A549 (cell line): ENCODE measurements around the gene STK11IP. TPM values are rescaled to one million over a fixed set of nuclear protein-coding genes. Genes with fewer than 3 reads are reported as not detected.

Experiments used
- ATAC-seq, 2 experiments: fragments of 200-7000 bp in 1 of 2; fragments of >200 bp in 1 of 2; cut with Nextera tagmentation in 1 of 2; cut with Tn5 transposase in 1 of 2; 3 replicates each; pipeline versions ENCODE4 v1.8.0 to v1.9.1; 2018 to 2020; ENCODE audit warnings: mild to moderate bottlenecking in 1 of 2, moderate library complexity in 1 of 2
- CTCF ChIA-PET: fragments of 300-600 bp; sonication (Branson Sonifier 250); formaldehyde crosslinking; extraction: SDS; loops from one replicate; lab custom pipeline; 2021; ENCODE audit warnings: antibody characterized with exemption, inconsistent platforms; lab: Yijun Ruan, JAX
- POLR2A ChIA-PET: fragments of 350-600 bp; formaldehyde crosslinking; extraction: SDS; loops from one replicate; lab custom pipeline; 2021; ENCODE audit warnings: antibody characterized with exemption, inconsistent platforms; lab: Yijun Ruan, JAX
- DNase-seq, 2 experiments: peaks; one replicate each; pipeline versions ENCODE4 v3.0.0 to v3.0.0-alpha.2; 2011 to 2016; ENCODE audit warnings: low read depth in 1 of 2, low spot score in 1 of 2
- FAIRE-seq: peaks from 2 replicates; lab custom pipeline; 2011; peaks lifted over from hg19 to GRCh38; lab: Jason Lieb, UNC
- H3K27ac ChIP-seq, 2 experiments: fragments of >200 bp; sonication (Bioruptor Twin); formaldehyde crosslinking; 3 replicates each; pipeline ENCODE4 v1.5.1; 2016 to 2017
- H3K4me1 ChIP-seq: fragments of >200 bp; sonication (Bioruptor Twin); formaldehyde crosslinking; 3 replicates; pipeline ENCODE4 v1.6.1; 2016
- H3K4me2 ChIP-seq: fragments of >200 bp; sonication (Bioruptor Twin); formaldehyde crosslinking; 3 replicates; pipeline ENCODE4 v1.6.1; 2016
- H3K4me3 ChIP-seq: fragments of >200 bp; sonication (Bioruptor Twin); formaldehyde crosslinking; 3 replicates; pipeline ENCODE4 v1.5.1; 2016
- H3K9me3 ChIP-seq: fragments of >200 bp; sonication (Bioruptor Twin); formaldehyde crosslinking; 3 replicates; pipeline ENCODE4 v1.6.1; 2016
- CHD4 ChIP-seq: fragments of 200-600 bp; sonication (generic); IDR thresholded peaks from 2 replicates; pipeline ENCODE4 v1.6.1; 2016; ENCODE audit warnings: antibody characterized with exemption, mild to moderate bottlenecking, borderline replicate concordance
- ESRRA ChIP-seq: fragments of 150-350 bp; IDR thresholded peaks from 2 replicates; pipeline ENCODE4 v1.6.1; 2014; ENCODE audit warnings: mild to moderate bottlenecking, low read length, borderline replicate concordance
- FOSB ChIP-seq: fragments of 250-450 bp; sonication (Bioruptor Pico); IDR thresholded peaks from 2 replicates; pipeline ENCODE4 v1.5.0; 2020; ENCODE audit warnings: mild to moderate bottlenecking, moderate library complexity
- FOXS1 ChIP-seq: fragments of 250-450 bp; sonication (Bioruptor Pico); IDR thresholded peaks from 2 replicates; pipeline ENCODE4 v1.5.0; 2020; ENCODE audit warnings: mild to moderate bottlenecking, moderate library complexity
- GATA3 ChIP-seq: IDR thresholded peaks from 2 replicates; pipeline ENCODE4 v1.6.1; 2012; ENCODE audit warnings: borderline replicate concordance
- HEYL ChIP-seq: fragments of 250-450 bp; sonication (Bioruptor Pico); IDR thresholded peaks from 2 replicates; pipeline ENCODE4 v1.8.0; 2021; ENCODE audit warnings: mild to moderate bottlenecking, moderate library complexity
- HOXB13 ChIP-seq: fragments of 250-450 bp; sonication (Bioruptor Pico); IDR thresholded peaks from 2 replicates; pipeline ENCODE4 v1.5.0; 2020; ENCODE audit warnings: low read depth, mild to moderate bottlenecking, moderate library complexity
- JUN ChIP-seq, 2 experiments: fragments of >200 bp; sonication (Bioruptor Twin); formaldehyde crosslinking; IDR thresholded peaks; 2 replicates in 1 of 2; 3 replicates in 1 of 2; pipeline ENCODE4 v1.6.1; 2016 to 2017
- JUNB ChIP-seq: fragments of >200 bp; sonication (Bioruptor Twin); formaldehyde crosslinking; IDR thresholded peaks from 2 replicates; pipeline ENCODE4 v1.6.1; 2016
- KDM1A ChIP-seq: fragments of 200-600 bp; sonication (generic); IDR thresholded peaks from 2 replicates; pipeline ENCODE4 v1.6.1; 2016; ENCODE audit warnings: low read depth, mild to moderate bottlenecking
- NPAS2 ChIP-seq: fragments of 250-450 bp; sonication (Bioruptor Pico); IDR thresholded peaks from 2 replicates; pipeline ENCODE4 v1.8.0; 2022; ENCODE audit warnings: mild to moderate bottlenecking, moderate library complexity, borderline replicate concordance
- RAD21 ChIP-seq, 2 experiments: fragments of >200 bp in 1 of 2; sonication (Bioruptor Twin) in 1 of 2; formaldehyde crosslinking in 1 of 2; IDR thresholded peaks in 1 of 2; conservative IDR thresholded peaks in 1 of 2; 2 replicates in 1 of 2; 3 replicates in 1 of 2; pipeline ENCODE4 v1.6.1; 2012 to 2018; ENCODE audit warnings: inconsistent platforms in 1 of 2
- REST ChIP-seq: fragments of 200-600 bp; sonication (generic); IDR thresholded peaks from 2 replicates; pipeline ENCODE4 v1.6.1; 2016; ENCODE audit warnings: antibody characterized with exemption, mild to moderate bottlenecking, moderate library complexity
- TFCP2L1 ChIP-seq: fragments of 250-450 bp; sonication (Bioruptor Pico); IDR thresholded peaks from 2 replicates; pipeline ENCODE4 v1.5.0; 2021; ENCODE audit warnings: mild to moderate bottlenecking
- TP53 ChIP-seq: fragments of 250-450 bp; sonication (Bioruptor Pico); IDR thresholded peaks from 2 replicates; pipeline ENCODE4 v1.5.0; 2021; ENCODE audit warnings: mild to moderate bottlenecking, moderate library complexity
- ZSCAN20 ChIP-seq: fragments of 250-450 bp; sonication (Bioruptor Pico); IDR thresholded peaks from 2 replicates; pipeline ENCODE4 v1.8.0; 2022; ENCODE audit warnings: mild to moderate bottlenecking, moderate library complexity
- WGBS: methylation state at CpG from one replicate; pipeline ENCODE4 v1.1.6; 2017; ENCODE audit errors: missing lambda C conversion rate; 5-methylcytosine and 5-hydroxymethylcytosine counted together
- polyA plus RNA-seq, 4 experiments: library from polyadenylated mRNA; depleted of rRNA in 3 of 4; stranded (reverse); fragments of >200 nt; fragmentation: RNase III in 1 of 4; extraction: RNeasy Plus Mini Kit Qiagen cat#74134 plus additional on column Dnase treatment in 1 of 4; gene quantifications; 2 replicates in 3 of 4; 3 replicates in 1 of 4; pipeline ENCODE4 v1.2.3, GENCODE V29; 2011 to 2017
- TF ChIP-seq, protein P1 (sequence below): fragments of >200 bp; sonication (Bioruptor Twin); formaldehyde crosslinking; IDR thresholded peaks from 3 replicates; pipeline ENCODE4 v1.6.1; 2016
- TF ChIP-seq, protein P2 (sequence below): IDR thresholded peaks from 2 replicates; pipeline ENCODE4 v1.6.1; 2012; ENCODE audit warnings: low read depth, borderline replicate concordance
- TF ChIP-seq, protein P3 (sequence below): fragments of >200 bp; sonication (Bioruptor Twin); formaldehyde crosslinking; IDR thresholded peaks from 3 replicates; pipeline ENCODE4 v1.5.1; 2016

The STK11IP gene
- polyA plus RNA-seq, 2 of the 4 experiments (the other 2 are of a cell fraction), result 13.3 to 18.8 TPM

DNA sequence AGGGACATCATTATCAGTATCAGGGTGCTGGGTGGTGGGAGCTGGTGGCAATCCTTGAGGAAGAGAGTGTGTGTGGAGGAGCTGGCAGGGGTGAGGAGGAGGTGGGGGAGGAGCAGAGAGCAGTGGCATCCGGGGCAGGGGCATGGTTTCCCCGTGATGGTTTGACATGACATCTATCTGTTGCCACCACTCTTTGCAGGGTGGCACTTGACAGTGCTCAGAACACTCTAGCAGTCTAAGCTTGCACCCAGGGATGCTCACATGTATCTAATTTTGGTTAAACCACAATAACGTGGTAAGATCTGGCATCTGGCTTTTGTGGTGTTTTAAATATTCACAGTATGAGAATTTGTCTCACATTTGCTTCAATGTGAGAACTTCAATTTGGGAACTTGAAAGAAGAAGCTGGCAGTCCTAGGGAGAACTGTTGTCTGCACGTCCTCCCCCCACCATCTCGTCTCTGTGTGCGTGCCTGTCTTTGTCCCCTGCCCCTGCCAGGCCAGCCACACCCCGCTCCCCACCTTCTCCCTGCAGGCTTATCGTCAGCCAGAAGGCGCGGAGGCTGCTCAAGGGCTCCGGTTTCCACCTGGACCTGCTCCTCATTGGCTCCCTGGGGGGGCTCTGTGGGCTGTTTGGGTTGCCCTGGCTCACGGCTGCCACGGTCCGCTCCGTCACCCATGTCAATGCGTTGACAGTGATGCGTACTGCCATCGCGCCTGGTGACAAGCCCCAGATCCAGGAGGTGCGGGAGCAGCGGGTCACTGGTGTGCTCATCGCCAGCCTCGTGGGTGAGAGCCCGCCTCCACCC is 41.5 kb downstream of the STK11IP start:
- WGBS, result 74% methylated on average over 22 of the region's 24 CpGs
- no peak overlapping the region for H3K4me3 ChIP-seq
- ChIA-PET POLR2A (no interaction called here), CTCF (interaction anchor here (1.5 kb wide), 1 partner anchor 109 kb away, joined by 4 read pairs; no protein-coding TSS in a partner anchor)
- no peaks in the 10 kb centered on the region for H3K9me3 ChIP-seq
- no peak overlapping the region for H3K27ac ChIP-seq
- H3K4me2 ChIP-seq, result no peak overlapping the region
- H3K4me1 ChIP-seq, result 0 out of 3 replicates have a peak, but pooled peaks cover 3% of the 10 kb centered on the region
- ATAC-seq, result no peak
- FAIRE-seq, result no peak
- DNase-seq, result no peak
- TF ChIP-seq HOXB13 (CRISPR knock-in tag) (no peak), TFCP2L1 (CRISPR knock-in tag) (no peak), FOSB (CRISPR knock-in tag) (no peak), REST (no peak), ESRRA (no peak), KDM1A (no peak), TP53 (no peak), ZSCAN20 (CRISPR knock-in tag) (no peak), CHD4 (no peak), FOXS1 (CRISPR knock-in tag) (no peak), NPAS2 (CRISPR knock-in tag) (no peak), RAD21 (conservative IDR thresholded peaks at IDR 0.05 in 1 of 2, IDR thresholded peaks at IDR 0.05 in 1 of 2) (no peak), GATA3 (no peak), JUNB (no peak), HEYL (CRISPR knock-in tag) (no peak), JUN (IDR thresholded peaks at IDR 0.05) (no peak)
- TF ChIP-seq, protein P1, sequence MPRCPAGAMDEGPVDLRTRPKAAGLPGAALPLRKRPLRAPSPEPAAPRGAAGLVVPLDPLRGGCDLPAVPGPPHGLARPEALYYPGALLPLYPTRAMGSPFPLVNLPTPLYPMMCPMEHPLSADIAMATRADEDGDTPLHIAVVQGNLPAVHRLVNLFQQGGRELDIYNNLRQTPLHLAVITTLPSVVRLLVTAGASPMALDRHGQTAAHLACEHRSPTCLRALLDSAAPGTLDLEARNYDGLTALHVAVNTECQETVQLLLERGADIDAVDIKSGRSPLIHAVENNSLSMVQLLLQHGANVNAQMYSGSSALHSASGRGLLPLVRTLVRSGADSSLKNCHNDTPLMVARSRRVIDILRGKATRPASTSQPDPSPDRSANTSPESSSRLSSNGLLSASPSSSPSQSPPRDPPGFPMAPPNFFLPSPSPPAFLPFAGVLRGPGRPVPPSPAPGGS, result no peak
- TF ChIP-seq, protein P2, sequence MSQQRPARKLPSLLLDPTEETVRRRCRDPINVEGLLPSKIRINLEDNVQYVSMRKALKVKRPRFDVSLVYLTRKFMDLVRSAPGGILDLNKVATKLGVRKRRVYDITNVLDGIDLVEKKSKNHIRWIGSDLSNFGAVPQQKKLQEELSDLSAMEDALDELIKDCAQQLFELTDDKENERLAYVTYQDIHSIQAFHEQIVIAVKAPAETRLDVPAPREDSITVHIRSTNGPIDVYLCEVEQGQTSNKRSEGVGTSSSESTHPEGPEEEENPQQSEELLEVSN, result no peak
- TF ChIP-seq, protein P3, sequence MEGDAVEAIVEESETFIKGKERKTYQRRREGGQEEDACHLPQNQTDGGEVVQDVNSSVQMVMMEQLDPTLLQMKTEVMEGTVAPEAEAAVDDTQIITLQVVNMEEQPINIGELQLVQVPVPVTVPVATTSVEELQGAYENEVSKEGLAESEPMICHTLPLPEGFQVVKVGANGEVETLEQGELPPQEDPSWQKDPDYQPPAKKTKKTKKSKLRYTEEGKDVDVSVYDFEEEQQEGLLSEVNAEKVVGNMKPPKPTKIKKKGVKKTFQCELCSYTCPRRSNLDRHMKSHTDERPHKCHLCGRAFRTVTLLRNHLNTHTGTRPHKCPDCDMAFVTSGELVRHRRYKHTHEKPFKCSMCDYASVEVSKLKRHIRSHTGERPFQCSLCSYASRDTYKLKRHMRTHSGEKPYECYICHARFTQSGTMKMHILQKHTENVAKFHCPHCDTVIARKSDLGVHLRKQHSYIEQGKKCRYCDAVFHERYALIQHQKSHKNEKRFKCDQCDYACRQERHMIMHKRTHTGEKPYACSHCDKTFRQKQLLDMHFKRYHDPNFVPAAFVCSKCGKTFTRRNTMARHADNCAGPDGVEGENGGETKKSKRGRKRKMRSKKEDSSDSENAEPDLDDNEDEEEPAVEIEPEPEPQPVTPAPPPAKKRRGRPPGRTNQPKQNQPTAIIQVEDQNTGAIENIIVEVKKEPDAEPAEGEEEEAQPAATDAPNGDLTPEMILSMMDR, result no peak
